HG03565 (cell line): ENCODE data around the gene GALNTL6.
"Not testable (repeated sequence)": the region's sequence is repeated elsewhere in the genome, so short reads cannot be mapped to it uniquely, and the experiment has no call there.

Experiments used
- ATAC-seq: cut with Tn5 transposase; IDR thresholded peaks from one replicate; pipeline ENCODE4 v1.9.1; 2021; ENCODE audit warnings: mild to moderate bottlenecking, moderate library complexity; ENCODE audit not compliant: unreplicated experiment

Gene GALNTL6

DNA sequence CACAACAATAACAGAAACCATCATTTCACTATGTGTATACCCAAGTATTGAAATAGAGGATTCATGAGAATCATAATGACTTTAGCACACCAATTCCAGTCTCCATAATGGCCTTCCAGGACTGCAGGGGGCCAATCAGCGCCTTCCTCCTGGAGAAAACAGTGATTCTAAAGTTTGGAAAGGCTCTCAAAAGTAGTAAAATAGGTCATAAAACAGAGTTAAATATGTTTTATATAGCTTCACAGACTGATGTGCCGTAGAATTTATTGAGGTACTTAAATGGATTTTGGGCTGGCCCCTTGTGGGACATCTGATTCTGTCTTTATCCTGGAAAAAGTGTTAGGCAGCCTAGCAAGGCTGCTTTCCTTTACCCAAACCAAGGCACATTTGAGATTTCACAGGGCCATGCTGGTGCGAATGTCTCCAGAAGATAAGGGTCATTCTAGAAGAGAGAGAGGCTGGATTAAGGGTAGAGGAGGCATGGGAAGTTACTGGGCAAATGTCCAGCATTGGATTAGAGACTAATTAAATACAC, 543.9 kb downstream of the GALNTL6 start:
- ATAC-seq: no peak

DNA sequence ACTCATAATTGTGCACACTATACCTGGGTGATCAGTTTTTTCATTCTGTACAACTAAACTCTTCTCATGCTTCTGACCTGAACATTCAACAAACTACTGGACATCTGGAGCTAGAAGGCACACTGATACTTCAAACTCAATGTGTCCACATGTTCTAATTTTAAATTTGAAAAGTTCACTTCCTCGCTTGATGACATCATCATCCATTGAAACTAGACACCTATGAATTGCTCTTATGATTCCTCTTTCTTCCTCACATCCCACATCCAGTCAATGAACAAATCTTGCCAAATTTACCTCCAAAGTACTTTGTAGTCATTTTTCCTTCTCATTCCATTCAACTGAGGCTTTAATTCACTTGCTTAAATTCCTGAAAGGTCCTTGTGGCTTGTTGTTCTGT, 549.4 kb downstream of the GALNTL6 start:
- ATAC-seq: no peak

DNA sequence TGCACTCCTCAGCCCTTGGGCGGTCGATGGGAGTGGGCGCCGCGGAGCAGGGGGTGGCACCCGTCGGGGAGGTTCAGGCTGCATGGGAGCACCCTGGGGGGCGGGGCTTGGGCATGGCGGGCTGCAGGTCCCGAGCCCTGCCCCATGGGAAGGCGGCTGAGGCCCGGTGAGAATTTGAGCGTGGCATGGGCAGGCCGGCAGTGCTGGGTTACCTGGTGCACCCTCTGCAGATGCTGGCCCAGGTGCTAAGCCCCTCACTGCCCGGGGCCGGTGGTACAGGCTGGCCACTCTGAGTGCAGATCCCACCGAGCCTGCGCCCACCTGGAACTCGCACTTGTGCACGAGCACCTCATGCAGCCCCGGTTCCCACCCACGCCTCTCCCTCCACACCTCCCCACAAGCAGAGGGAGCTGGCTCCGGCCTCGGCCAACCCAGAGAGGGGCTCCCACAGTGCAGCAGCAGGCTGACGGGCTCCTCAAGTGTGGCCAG, 556.3 kb downstream of the GALNTL6 start:
- no peak for ATAC-seq

DNA sequence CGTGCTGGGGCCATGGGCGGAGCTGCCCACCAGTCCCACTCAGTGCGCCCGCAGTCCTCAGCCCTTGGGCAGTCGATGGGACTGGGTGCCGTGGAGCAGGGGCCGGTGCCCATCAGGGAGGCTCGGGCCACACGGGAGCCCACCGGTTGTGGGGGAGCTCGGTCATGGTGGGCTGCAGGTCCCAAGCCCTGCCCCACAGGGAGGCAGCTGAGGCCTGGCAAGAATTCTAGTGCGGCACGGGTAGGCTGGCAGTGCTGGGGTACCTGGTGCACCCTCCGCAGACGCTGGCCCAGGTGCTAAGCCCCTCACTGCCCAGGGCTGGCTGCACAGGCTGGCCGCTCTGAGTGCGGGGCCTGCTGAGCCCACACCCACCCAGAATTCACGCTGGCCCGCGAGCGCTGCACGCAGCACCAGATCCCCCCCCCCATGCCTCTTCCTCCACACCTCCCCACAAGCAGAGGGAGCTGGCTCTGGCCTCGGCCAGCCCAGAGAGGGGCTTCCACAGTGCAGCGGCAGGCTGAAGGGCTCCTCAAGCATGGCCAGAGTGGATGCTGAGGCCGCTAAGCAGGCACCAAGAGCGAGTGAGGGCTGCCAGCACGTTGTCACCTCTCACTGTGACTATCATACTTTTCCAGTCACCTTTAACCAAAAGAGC, 564.4 kb downstream of the GALNTL6 start:
- ATAC-seq: no peak

DNA sequence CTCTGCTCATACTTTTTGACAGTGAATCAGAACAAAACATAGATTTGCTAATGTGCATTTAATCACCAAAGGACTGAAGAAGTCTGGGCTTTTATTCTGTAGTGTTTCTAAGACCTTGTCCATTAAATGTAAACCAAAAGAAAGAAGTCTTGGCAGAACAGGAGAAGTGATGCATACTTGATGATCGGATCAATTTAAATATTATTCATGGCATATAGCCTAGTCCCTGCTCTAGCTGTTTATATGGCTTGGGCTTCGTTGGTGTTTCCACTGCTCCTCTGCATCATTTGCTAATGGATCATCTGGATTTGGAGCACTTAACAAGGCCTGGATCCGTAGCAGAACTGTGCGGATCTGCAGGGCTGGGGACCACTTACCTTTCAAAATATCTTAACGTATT, 566.6 kb downstream of the GALNTL6 start:
- ATAC-seq: no peak

DNA sequence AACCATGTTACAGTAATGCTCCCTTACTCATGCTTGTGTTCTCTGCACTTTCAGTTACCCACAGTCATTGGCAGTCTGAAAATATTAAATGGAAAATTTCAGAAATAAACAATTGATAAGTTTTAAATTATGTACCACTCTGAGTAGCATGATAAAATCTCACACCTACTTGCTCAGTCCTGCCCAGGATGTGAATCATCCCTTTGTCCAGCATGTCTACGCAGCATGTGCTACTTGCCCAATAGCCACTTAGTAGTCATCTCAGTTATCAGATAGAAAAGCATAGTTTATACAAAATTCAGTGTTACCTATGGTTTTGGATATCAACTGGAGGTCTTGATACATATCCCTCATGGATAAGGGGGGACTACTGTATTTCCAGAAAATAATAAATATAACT, 577.1 kb downstream of the GALNTL6 start:
- no peak for ATAC-seq

DNA sequence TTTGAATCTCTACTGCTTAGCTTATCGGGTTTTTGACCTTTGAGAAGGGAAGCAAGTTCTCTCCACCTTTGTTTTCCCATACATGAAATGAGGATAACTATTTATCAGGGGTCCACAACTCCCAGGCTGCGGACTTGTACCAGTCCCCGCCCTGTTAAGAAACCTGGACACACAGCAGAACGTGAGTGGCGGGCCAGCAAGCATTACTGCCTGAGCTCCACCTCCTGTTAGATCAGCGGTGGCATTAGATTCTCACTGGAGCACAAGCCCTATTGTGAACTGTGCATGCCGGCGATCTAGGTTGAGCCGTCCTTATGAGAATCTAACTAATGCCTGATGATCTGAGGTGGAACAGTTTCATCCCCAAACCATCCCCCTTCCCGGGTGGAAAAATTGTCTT, 579.5 kb downstream of the GALNTL6 start:
- ATAC-seq: no peak

DNA sequence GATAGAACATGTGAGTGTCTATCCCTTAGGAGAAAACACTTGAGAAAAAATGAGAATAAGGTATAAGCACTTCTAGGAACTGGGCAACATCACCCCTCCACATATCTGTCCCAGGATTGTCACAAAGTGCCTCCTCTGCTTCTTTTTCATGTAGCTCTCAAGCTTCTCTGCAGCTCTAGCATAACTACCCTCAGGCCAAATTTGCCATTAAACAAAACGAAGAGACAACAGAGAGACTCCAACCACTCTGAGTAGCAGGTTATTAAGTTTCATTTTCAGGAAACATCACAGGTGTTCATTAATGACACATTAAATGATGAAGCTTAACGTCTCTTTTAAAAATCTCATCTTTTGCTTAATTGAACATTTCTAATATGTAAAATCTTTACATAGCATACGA, 580.0 kb downstream of the GALNTL6 start:
- no peak for ATAC-seq

DNA sequence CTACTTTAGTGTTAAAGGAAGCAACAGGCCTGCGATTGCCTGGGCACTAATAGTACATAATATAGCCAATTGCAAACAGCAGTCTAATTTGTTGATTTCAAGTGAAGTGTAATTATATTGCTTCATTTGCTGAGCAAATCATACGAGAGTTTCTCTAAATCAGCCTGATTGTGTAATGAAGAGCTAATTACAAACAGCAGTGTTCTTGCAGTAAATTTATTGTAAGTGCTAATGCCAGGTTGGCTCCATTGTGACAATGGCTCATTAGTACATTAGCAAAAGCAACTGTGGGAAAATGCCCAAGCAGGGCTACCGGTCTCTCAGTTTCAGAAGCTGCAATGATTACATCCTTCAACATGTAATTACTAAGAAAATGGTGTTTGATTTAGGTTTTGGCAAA, 591.5 kb downstream of the GALNTL6 start:
- ATAC-seq: no peak

DNA sequence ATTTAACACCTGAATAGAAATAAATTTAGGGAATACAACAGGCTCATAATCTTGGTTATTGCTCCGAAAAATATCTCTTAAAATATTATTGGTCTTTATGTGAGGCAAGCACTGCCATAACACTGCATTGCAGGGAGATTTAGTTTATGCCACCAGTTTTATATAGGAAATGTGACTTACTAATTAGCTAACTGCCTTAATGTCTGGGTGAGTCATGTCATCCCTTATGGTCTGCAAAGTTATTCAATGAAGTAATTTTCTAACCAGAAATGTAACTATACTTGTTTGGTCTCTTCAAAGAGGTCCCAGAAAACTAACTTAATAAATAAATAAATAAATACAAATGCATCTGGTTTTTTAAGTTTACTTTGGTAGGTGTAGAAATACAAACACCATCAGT, 597.2 kb downstream of the GALNTL6 start:
- no peak for ATAC-seq

DNA sequence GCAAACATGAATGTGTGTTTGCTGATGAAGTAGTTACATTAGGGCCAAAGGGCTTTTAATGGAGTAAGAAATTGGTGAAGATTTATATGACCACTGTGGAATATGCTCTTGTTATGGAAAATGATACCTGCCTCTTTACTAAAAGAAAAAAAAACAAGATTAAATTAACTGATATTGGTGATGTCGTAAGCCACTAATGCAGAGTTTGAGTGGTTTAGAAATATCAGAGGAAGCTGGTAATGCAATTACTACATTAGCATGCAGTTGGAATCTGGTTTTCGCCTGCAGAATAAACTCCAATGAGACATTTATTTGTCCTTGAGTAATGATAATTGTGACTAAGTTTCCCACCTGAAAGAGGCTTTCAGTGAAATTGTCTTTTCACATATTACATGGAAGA, 597.9 kb downstream of the GALNTL6 start:
- no peak for ATAC-seq

DNA sequence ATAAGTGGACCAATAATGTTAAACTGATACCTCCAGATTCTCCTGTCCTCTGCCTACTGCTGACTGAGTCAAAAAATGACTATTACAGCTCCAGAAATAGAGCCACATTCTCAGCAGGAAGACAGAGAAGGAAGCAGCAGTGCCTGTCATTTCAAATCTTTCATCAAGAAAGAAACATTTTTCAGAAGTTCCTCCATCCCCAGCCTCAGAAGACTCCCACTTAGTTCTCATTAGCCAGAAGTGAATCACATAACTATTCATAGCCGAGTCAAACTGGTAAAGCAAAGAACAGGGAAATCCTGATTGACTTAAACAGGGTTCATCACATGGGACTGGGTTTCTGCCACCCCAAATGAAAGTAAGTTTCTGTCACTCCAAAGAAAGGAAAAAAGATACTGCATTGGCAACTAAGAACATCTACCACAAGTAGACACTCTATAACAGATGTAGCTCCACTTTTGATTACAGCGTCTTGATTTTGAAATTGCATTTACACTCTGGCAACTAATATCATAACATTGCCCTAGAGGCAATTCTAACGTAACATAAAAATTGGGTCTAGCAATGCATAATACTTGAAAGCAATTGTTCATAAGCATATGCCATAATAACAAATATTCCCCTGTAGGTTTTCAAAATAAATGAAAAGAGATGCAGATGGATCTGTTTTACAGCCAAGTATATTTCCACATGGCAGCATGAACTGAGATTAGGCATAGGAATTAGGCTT, 599.8 kb downstream of the GALNTL6 start:
- ATAC-seq: no peak

DNA sequence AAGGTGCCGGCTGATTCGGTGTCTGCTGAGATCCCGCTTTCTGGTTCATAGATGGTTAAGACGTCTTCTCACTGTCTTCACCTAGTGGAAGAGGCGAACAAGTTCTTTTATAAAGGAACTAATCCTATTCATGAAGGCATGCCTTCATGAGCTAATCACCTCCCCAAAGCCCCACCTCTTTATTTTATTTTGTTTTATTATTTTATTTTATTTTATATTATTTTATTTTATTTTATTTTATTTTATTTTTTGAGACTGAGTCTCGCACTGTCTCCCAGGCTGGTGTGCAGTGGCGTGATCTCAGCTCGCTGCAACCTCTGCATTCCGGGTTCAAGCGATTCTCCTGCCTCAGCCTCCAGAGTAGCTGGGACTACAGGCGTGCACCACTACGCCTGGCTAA, 615.8 kb downstream of the GALNTL6 start:
- not testable (repeated sequence) for ATAC-seq

DNA sequence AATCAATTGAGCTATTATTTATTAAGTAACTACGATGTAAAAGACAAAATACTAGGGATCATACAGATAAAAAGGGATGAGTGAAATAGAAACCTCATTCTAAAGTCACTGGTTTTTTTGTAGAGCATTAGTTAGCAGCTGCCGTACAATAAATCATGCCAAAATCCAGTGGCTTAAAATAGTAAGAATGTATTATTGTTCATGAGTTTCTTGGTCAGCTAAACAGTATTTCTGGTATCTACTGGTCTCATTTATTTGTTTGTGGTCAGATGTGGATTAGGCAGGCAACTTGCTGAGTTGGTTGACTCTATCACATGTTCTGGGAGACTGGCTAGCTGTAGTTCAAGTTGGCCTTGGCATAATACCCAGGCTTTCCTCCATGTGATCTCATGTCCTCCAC, 667.3 kb downstream of the GALNTL6 start:
- no peak for ATAC-seq

DNA sequence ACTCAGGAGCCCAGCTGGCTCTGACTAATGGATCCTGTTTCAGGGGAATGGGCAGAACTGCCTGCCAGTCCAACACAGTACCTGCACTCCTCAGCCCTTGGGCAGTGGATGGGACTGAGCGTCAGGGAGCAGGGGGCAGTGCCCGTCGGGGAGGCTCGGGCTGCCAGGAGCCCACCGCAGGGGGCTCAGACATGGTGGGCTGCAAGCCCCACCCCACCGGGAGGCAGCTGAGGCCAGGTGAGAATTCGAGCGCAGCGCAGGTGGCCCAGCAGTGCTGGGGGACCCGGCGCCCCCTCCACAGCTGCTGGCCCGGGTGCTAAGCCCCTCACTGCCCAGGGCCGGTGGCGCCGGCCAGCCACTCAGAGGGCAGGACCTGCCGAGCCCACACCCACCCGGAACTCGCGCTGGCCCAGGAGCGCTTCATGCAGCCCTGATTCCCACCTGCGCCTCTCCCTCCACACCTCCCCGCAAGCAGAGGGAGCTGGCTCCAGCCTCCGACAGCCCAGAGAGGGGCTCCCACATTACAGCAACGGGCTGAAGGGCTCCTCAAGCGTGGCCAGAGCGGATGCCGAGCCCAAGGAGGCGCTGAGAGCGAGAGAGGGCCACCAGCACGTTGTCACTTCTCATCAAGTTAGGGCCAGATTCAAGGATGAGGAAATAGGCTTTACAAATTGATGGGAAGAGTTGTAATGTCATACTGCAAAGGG, 668.8 kb downstream of the GALNTL6 start:
- no peak for ATAC-seq

DNA sequence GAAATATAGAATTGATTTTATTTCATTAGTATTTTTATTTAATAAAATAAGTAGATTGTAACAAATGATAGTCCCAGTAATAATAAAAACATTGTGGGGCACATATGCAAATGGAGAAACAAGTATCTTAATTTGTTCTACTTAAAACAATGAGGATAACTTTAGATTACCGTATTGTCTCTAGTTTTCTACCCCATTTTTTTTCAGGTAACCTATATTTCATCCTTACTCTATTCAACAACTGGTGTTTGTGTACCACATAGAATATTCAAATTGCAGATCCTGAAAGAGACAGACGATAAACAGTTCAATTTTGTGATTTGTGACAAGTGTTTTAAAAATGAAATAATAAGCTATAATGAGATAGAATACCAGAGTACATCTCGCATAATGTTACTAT, 671.8 kb downstream of the GALNTL6 start:
- ATAC-seq: no peak

DNA sequence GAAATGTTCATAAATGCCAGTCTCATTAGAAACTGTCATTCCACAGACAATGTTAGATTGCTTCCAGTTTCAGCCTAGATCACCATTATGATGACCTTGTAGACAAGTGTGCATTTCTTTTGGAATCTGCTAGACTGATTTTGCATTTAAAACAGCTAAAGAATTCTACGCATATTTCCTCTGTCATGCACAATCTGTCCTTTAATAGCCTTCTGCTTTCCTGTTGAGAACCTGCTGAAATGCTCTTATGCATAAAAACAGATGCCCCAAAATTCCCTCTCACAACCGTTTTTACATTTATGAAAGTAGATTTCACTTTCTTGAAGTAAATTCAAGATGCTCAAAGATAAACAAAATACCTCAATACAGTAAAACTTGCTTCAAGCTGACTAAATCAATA, 673.3 kb downstream of the GALNTL6 start:
- ATAC-seq: no peak

DNA sequence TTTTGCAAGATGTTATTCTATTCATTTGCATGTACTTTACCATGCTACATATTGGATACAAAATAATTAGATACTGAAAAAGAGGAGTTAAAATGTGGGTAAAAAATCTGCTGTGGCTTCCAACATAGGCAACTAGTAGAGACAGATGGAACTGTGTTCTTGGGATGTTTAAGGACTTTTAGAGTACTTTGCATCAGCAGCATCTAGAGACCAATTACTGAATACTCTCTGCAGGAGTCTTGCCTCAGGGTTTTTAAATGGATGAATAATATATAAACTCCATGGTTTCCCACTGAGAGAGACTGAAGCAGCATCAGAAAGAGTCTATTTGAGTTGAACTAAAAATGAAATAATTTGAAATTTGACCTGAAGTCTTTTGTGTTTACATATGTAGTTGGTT, 676.7 kb downstream of the GALNTL6 start:
- no peak for ATAC-seq

DNA sequence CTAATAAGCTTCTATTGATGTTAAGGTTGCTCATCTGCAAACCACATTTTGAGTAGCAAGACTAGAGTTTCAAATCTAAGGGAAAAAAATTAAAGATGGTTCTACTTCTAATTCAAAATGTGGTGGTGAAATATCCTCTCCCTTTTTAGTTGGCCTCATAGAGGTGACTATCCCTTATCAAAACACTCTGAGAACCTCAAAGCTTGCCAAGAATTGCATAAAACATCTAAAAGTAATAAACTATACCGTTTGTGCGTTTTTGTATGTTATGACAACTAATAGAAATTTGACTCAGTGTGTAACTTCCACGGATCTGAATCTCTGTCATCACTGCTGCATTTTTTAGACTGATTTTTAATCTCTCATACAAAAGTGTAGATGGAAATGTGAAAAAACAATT, 682.6 kb downstream of the GALNTL6 start:
- ATAC-seq: no peak

DNA sequence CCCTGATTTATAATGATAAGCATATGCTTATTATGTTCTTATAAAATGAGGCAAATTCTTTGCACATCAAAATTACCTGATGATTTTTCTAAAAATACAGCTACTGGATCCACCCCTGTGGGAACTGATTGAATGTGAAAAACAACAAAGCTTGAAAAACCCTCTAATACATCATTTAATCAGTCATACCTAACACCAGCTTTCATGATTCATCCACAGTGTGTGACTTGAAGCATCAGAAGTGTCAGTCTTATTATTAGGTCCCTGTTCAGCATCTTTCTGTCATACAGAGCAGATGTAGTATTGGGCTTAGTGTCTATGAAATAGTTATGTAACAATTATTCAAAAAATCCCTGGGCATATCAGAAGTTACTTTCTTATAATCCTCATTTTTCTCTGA, 684.1 kb downstream of the GALNTL6 start:
- no peak for ATAC-seq

DNA sequence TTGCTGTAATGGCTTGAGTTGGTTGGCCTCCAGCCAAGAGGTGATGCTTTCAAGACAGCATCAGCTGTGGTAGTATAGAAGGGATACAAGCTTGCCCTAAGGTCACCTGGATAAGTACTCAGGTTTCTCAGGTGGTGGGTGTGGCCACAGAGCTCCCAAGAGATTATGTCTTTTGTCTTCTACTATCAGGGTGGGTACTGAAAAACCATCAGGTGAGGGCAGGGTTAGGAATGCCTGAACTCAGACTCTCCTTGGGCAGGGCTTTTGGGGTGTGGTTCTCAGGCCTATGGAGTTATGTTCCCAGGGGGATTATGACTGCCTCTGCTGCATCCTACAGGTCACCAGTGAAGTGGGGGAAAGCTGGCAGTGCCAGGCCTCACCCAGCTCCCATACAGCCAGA, 700.8 kb downstream of the GALNTL6 start:
- no peak for ATAC-seq

DNA sequence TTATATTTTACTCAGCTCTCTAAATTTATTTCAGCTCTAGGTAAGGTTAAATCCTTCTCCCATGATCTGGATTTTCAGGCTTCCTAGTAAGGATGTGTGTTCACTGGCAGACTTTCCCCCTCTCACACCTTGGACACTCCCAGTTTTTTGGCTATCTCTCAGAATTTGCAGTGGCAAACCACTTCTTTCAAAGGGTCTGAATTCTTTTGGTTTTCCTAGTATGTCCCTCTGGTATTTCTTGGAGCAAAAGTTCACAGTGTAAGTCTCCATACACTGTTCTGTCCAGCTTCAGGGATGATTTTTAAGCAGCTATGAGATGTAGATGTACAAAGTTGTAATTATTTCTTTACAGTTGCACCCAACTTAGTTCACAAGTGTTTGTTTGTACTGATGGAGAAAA, 701.6 kb downstream of the GALNTL6 start:
- ATAC-seq: no peak
